ENCODE measurements around the gene DNM3.

DNA sequence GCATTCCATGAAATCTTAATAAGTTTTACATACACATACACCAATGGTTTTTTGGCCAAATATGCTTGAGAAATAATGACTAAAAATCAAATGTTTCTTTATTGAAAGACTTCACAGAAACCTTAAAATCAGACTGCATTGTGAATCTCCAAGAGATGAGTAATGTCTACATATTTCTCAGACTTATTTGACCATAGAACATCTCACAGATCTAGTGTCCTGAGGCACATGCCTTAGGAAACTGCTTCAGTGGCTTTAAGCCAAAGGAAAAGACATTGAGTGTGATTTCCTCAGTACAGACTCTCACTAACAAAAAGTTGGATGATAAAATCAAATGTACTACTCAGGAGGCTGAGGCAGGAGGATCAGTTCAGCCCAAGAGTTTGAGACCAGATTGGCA is 573.0 kb downstream of the DNM3 start:
- TF ChIP-seq CTCF (IDR thresholded peaks at IDR 0.05): no peak
- no peak for TF ChIP-seq EZH2 (IDR thresholded peaks at IDR 0.05; ENCODE audit: borderline replicate concordance, insufficient read depth, low read depth, low read length, poor library complexity, severe bottlenecking)
